H9 (cell line): ENCODE results near the gene TRIM2. TPM values are rescaled to one million over a fixed set of nuclear protein-coding genes. Genes with fewer than 3 reads are reported as not detected.

Experiments
- DNase-seq: peaks from one replicate; pipeline ENCODE4 v3.0.0-alpha.2; 2017
- H2AFZ ChIP-seq: one replicate; pipeline ENCODE4 v1.6.1; 2013; ENCODE audit warnings: mild to moderate bottlenecking, low read length, control low read depth, moderate library complexity
- H2AK5ac ChIP-seq: 2 replicates; pipeline ENCODE4 v1.6.1; 2013; ENCODE audit warnings: low read length, control low read depth, mixed read lengths; ENCODE audit not compliant: insufficient read length
- H2BK120ac ChIP-seq: one replicate; pipeline ENCODE4 v1.6.1; 2013; ENCODE audit warnings: low read depth, mild to moderate bottlenecking, low read length, control low read depth, inconsistent platforms; ENCODE audit not compliant: poor library complexity, severe bottlenecking
- H2BK12ac ChIP-seq: 2 replicates; pipeline ENCODE4 v1.6.1; 2013; ENCODE audit warnings: low read length, control low read depth, mixed read lengths, low read depth; ENCODE audit not compliant: insufficient read length
- H2BK15ac ChIP-seq: 2 replicates; pipeline ENCODE4 v1.6.1; 2013; ENCODE audit warnings: low read depth, low read length, control low read depth
- H2BK20ac ChIP-seq: one replicate; pipeline ENCODE4 v1.6.1; 2013; ENCODE audit warnings: low read depth, mild to moderate bottlenecking, low read length, control low read depth, inconsistent platforms; ENCODE audit not compliant: poor library complexity, severe bottlenecking
- H2BK5ac ChIP-seq: 2 replicates; pipeline ENCODE4 v1.6.1; 2013; ENCODE audit warnings: low read length, control low read depth, mixed read lengths; ENCODE audit not compliant: insufficient read length
- H3K14ac ChIP-seq: 2 replicates; pipeline ENCODE4 v1.6.1; 2013; ENCODE audit warnings: low read length, control low read depth; ENCODE audit not compliant: insufficient read depth
- H3K18ac ChIP-seq: 2 replicates; pipeline ENCODE4 v1.6.1; 2013; ENCODE audit warnings: low read depth, mild to moderate bottlenecking, mixed read lengths, low read length, control low read depth; ENCODE audit not compliant: insufficient read length
- H3K23ac ChIP-seq: 2 replicates; pipeline ENCODE4 v1.6.1; 2013; ENCODE audit warnings: low read length, control low read depth, mixed read lengths, low read depth; ENCODE audit not compliant: insufficient read length
- H3K23me2 ChIP-seq: 2 replicates; pipeline ENCODE4 v1.6.1; 2013; ENCODE audit warnings: low read depth, mild to moderate bottlenecking, mixed read lengths, low read length, control low read depth; ENCODE audit not compliant: insufficient read length, poor library complexity, severe bottlenecking
- H3K27ac ChIP-seq: 2 replicates; pipeline ENCODE4 v1.5.1; 2013; ENCODE audit warnings: low read length, control low read depth, mixed read lengths, low read depth; ENCODE audit not compliant: insufficient read length
- H3K27me3 ChIP-seq: 2 replicates; pipeline ENCODE4 v1.6.1; 2013; ENCODE audit warnings: low read length, control low read depth, inconsistent platforms; ENCODE audit not compliant: insufficient read depth
- H3K4ac ChIP-seq: 2 replicates; pipeline ENCODE4 v1.6.1; 2013; ENCODE audit warnings: low read depth, mild to moderate bottlenecking, control low read depth, inconsistent platforms, low read length, moderate library complexity
- H3K4me1 ChIP-seq: 2 replicates; pipeline ENCODE4 v1.6.1; 2013; ENCODE audit warnings: low read length, control low read depth, inconsistent platforms; ENCODE audit not compliant: insufficient read depth
- H3K4me2 ChIP-seq: 2 replicates; pipeline ENCODE4 v1.6.1; 2013; ENCODE audit warnings: low read length, control low read depth, mixed read lengths; ENCODE audit not compliant: insufficient read length, insufficient read depth
- H3K56ac ChIP-seq: 2 replicates; pipeline ENCODE4 v1.6.1; 2013; ENCODE audit warnings: low read depth, mild to moderate bottlenecking, mixed read lengths, low read length, control low read depth; ENCODE audit not compliant: insufficient read length
- H3K79me1 ChIP-seq: 2 replicates; pipeline ENCODE4 v1.6.1; 2013; ENCODE audit warnings: low read depth, mild to moderate bottlenecking, moderate library complexity, low read length, control low read depth, inconsistent platforms; ENCODE audit not compliant: insufficient read depth, poor library complexity, severe bottlenecking
- H3K79me2 ChIP-seq: 2 replicates; pipeline ENCODE4 v1.6.1; 2013; ENCODE audit warnings: low read length, control low read depth, inconsistent platforms; ENCODE audit not compliant: insufficient read depth
- H3K9ac ChIP-seq: 2 replicates; pipeline ENCODE4 v1.6.1; 2013; ENCODE audit warnings: low read length, control low read depth, mixed read lengths; ENCODE audit not compliant: insufficient read length; ENCODE audit errors: extremely low read depth
- H3K9me3 ChIP-seq: one replicate; pipeline ENCODE4 v1.6.1; 2013; ENCODE audit warnings: low read depth, low read length, inconsistent platforms; ENCODE audit not compliant: control insufficient read depth
- H3T11ph ChIP-seq: one replicate; pipeline ENCODE4 v1.6.1; 2013; ENCODE audit warnings: mild to moderate bottlenecking, low read length, control low read depth, inconsistent platforms
- H4K20me1 ChIP-seq: one replicate; pipeline ENCODE4 v1.6.1; 2013; ENCODE audit not compliant: control insufficient read depth, insufficient read length, insufficient read depth
- H4K5ac ChIP-seq: 2 replicates; pipeline ENCODE4 v1.6.1; 2013; ENCODE audit warnings: low read depth, mild to moderate bottlenecking, mixed read lengths, low read length, control low read depth; ENCODE audit not compliant: insufficient read length
- H4K8ac ChIP-seq: replicated peaks from 2 replicates; pipeline ENCODE4 v1.6.1; 2013; ENCODE audit warnings: low read length, control low read depth, mixed read lengths, low read depth; ENCODE audit not compliant: insufficient read length
- H4K91ac ChIP-seq: 2 replicates; pipeline ENCODE4 v1.6.1; 2013; ENCODE audit warnings: low read depth, mild to moderate bottlenecking, moderate library complexity, mixed read lengths, low read length, control low read depth; ENCODE audit not compliant: insufficient read length
- H3K27ac Mint-ChIP-seq, 3 experiments: 2 replicates in 2 of 3; 3 replicates in 1 of 3; pipeline ENCODE4 v1.8.0; 2020 to 2021; ENCODE audit warnings: mixed read lengths in 3 of 3, mild to moderate bottlenecking in 1 of 3, moderate library complexity in 1 of 3
- H3K27me3 Mint-ChIP-seq: 2 replicates; pipeline ENCODE4 v1.8.0; 2021; ENCODE audit warnings: low read depth, mild to moderate bottlenecking, moderate library complexity, mixed read lengths
- H3K36me3 Mint-ChIP-seq, 3 experiments: 2 replicates in 2 of 3; 3 replicates in 1 of 3; pipeline ENCODE4 v1.8.0; 2020 to 2021; ENCODE audit warnings: low read depth in 3 of 3, mixed read lengths in 3 of 3; ENCODE audit not compliant: insufficient read depth in 1 of 3
- H3K4me1 Mint-ChIP-seq, 2 experiments: 2 replicates each; pipeline ENCODE4 v1.8.0; 2020; ENCODE audit warnings: mixed read lengths in 2 of 2
- H3K4me3 Mint-ChIP-seq, 2 experiments: 2 replicates in 1 of 2; 3 replicates in 1 of 2; pipeline ENCODE4 v1.8.0; 2020 to 2021; ENCODE audit warnings: mild to moderate bottlenecking in 2 of 2, mixed read lengths in 2 of 2, moderate library complexity in 1 of 2
- H3K9me3 Mint-ChIP-seq, 2 experiments: 2 replicates in 1 of 2; 3 replicates in 1 of 2; pipeline ENCODE4 v1.8.0; 2020; ENCODE audit warnings: mild to moderate bottlenecking in 2 of 2, mixed read lengths in 2 of 2, moderate library complexity in 1 of 2
- CTCF ChIP-seq: fragments of 200-600 bp; sonication (generic); conservative IDR thresholded peaks from 3 replicates; pipeline ENCODE4 v1.8.0; 2021; ENCODE audit warnings: antibody characterized with exemption, mild to moderate bottlenecking
- WGBS: extraction: QIAGEN DNeasy Blood & Tissue Kit; methylation state at CpG from one replicate; pipeline ENCODE4 v1.1.7; 2013; ENCODE audit warnings: missing lambda C conversion rate, low lambda C conversion rate, mixed read lengths; ENCODE audit not compliant: insufficient read length; ENCODE audit errors: extremely low coverage; 5-methylcytosine and 5-hydroxymethylcytosine counted together
- total RNA-seq: library from RNA; stranded (reverse); gene quantifications from 2 replicates; pipeline ENCODE4 v1.2.1, GENCODE V29; 2021

Gene TRIM2
- total RNA-seq, 1 experiment from 2014 or later = 28.9 TPM

DNA sequence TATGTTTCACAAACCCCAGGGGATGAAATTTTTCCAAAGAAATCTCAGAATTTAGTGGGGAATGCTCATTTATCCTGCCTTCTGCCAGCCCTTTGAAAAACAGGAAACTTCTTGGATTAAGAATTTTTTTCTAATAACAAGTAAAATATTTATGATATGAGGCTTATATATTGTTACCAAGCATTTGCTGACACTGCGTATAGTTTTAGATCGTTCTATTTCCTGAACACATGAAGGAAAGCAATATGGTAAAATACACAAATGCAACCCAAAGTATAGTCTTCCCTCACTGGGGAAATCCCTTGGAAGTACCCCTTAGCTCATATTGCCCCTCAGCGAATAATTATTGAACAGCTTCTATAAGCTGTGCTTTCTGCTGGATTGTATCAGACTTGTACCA lies 85.9 kb downstream of the TRIM2 start:
- Histone ChIP-seq H3K27me3 (no peaks in the 10 kb centered on the region), H3K14ac (no peak overlapping the region), H3K79me2 (no peaks in the 10 kb centered on the region), H3K27ac (no peak overlapping the region), H2BK20ac (no peak overlapping the region), H3K4me2 (no peak overlapping the region), H3K23me2 (no peaks in the 10 kb centered on the region), H3K18ac (no peak overlapping the region), H2BK5ac (no peak overlapping the region), H3K4me1 (no peaks in the 10 kb centered on the region), H4K20me1 (no peaks in the 10 kb centered on the region), H2BK120ac (no peak overlapping the region), H3K23ac (no peak overlapping the region), H3K79me1 (no peaks in the 10 kb centered on the region), H2BK12ac (no peak overlapping the region), H4K8ac (no peak overlapping the region), H2AK5ac (no peak overlapping the region), H3T11ph (no peak overlapping the region), H2BK15ac (no peak overlapping the region), H3K56ac (no peak overlapping the region), H4K5ac (no peak overlapping the region), H3K9me3 (no peaks in the 10 kb centered on the region), H3K9ac (no peak overlapping the region), H2AFZ (no peak overlapping the region), H3K4ac (no peak overlapping the region), H4K91ac (no peak overlapping the region)
- Mint-ChIP-seq H3K27me3 (no peaks in the 10 kb centered on the region), H3K9me3 (no peaks in the 10 kb centered on the region), H3K36me3 (peaks cover 25 to 61% (median 26%) of the 10 kb centered on the region in 3 experiments; a peak in 6 of 7 replicates), H3K4me1 (peaks cover 5 to 8% of the 10 kb centered on the region in 2 experiments; a peak in 2 of 4 replicates), H3K27ac (no peak overlapping the region), H3K4me3 (no peak overlapping the region)
- TF ChIP-seq CTCF = no peak
- no CpG with 5 or more reads among the region's 3 CpGs for WGBS
- DNase-seq = no peak
